ENCODE results near the gene ZNF385D. TPM values are rescaled to one million over a fixed set of nuclear protein-coding genes. Genes with fewer than 3 reads are reported as not detected.

ZNF385D gene
- total and polyA plus RNA-seq, 5 donors from 2014 or later: 2.7 TPM; not detected in 4

DNA sequence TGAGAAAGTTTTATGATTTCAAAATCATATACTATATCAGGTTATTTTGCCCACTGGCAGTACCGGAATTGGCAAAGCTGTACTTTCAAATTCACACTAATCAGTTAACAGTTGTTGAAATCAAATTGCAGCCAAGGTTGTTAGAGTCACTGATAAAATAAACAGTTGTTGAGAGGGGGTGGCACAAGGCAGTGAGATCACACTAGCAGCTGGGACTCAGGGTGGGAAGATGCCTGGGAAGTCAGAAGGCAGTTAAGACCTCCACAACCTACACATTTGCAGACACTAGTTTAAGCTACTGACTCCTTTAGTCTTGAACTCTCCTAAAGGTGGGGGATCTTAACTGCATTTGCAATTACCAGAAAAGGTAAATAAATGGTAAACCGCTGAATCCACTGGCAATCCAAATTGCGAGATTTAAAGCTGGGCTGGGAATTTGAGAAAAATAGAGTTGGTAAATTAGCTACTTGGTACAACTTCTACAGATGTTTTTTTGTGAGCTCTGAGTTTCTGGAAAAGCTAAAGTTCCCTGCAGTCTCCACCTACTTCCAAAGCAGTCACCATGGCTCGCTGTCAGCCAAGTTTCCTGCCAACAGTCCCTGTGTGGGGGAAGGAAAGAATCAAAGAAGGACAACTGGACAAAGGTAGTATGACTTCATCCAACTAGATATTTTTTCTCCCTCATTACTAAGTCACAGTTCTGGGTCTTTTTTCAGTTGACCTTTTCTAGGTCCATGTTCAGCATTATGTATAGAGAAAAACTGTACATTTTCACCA is 105.7 kb downstream of the ZNF385D start:
- Histone ChIP-seq H3K9me3 (ENCODE audit: control insufficient read depth in 2 of 2, low read length in 2 of 2) (no peaks in the 10 kb centered on the region), H3K4me3 (ENCODE audit: low read depth, low read length) (no peak overlapping the region), H3K36me3 (ENCODE audit: control insufficient read depth, insufficient read depth, low read length) (no peaks in the 10 kb centered on the region), H3K27ac (ENCODE audit: insufficient read depth, low read length, poor library complexity, severe bottlenecking) (no peak overlapping the region), H3K4me1 (ENCODE audit: control insufficient read depth, insufficient read depth, low read length, poor library complexity, severe bottlenecking) (no peaks in the 10 kb centered on the region), H3K27me3 (ENCODE audit: control insufficient read depth, insufficient read depth, low read length) (no peaks in the 10 kb centered on the region)
- ATAC-seq (ENCODE audit: low read depth in 2 of 2): no peak
- no peak for DNase-seq
- no peaks in the 10 kb centered on the region for H3K36me3 Mint-ChIP-seq
- H3K9me3 Mint-ChIP-seq: peaks cover 0 to 6% (median 4%) of the 10 kb centered on the region in 7 donors
- H3K27me3 Mint-ChIP-seq: no peaks in the 10 kb centered on the region
- no peak overlapping the region for H3K27ac Mint-ChIP-seq
- no peaks in the 10 kb centered on the region for H3K4me1 Mint-ChIP-seq
- H3K4me3 Mint-ChIP-seq: no peak overlapping the region

DNA sequence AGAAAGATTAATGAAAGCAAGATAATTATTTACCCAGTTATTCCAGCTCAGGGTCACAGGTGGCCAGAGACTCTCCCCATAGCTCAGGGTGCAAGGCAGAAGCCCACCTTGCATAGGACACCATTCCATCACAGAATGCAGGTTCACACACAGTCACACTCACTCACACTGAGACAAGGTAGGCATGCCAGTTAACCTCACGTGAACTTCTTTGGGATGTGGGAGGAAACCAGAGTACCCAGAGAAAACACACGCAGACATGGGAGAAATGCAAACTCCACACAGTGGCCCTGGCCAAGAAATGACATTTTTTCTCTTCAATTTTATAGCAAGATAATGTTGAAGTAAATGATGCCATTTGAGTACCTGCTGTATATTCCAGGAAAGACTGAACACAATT is 106.7 kb downstream of the ZNF385D start:
- Mint-ChIP-seq H3K4me1 (no peaks in the 10 kb centered on the region), H3K27ac (no peak overlapping the region), H3K36me3 (no peaks in the 10 kb centered on the region), H3K9me3 (peaks cover 0 to 8% (median 4%) of the 10 kb centered on the region in 7 donors), H3K4me3 (no peak overlapping the region), H3K27me3 (no peaks in the 10 kb centered on the region)
- ATAC-seq (ENCODE audit: low read depth in 2 of 2) (no peak), DNase-seq (no peak)
- Histone ChIP-seq H3K9me3 (ENCODE audit: control insufficient read depth in 2 of 2, low read length in 2 of 2) (no peaks in the 10 kb centered on the region), H3K4me3 (ENCODE audit: low read depth, low read length) (no peak overlapping the region), H3K27me3 (ENCODE audit: control insufficient read depth, insufficient read depth, low read length) (no peaks in the 10 kb centered on the region), H3K4me1 (ENCODE audit: control insufficient read depth, insufficient read depth, low read length, poor library complexity, severe bottlenecking) (no peaks in the 10 kb centered on the region), H3K27ac (ENCODE audit: insufficient read depth, low read length, poor library complexity, severe bottlenecking) (no peak overlapping the region), H3K36me3 (ENCODE audit: control insufficient read depth, insufficient read depth, low read length) (no peaks in the 10 kb centered on the region)

DNA sequence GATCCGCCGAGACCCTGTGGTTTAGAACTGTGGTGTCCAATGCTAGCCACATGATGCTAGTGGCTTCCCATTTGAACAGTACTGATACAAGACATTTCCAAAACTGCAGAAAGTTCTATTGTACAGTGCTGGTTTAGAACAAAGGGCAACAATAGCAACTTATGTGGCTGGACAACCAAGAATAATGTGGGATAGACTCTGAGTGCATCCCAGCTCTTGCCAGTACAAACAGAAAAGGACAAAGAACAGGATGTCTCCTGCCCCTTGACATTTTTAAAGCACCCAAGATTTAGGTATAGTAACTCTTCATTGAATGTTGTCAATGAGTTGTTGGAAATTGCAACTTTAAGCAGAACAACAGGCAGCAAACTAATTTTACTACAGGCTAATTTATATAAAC is 107.3 kb downstream of the ZNF385D start:
- no peaks in the 10 kb centered on the region for H3K4me1 Mint-ChIP-seq
- no peaks in the 10 kb centered on the region for H3K27me3 Mint-ChIP-seq
- DNase-seq: no peak
- Histone ChIP-seq H3K27me3 (ENCODE audit: control insufficient read depth, insufficient read depth, low read length) (no peaks in the 10 kb centered on the region), H3K4me3 (ENCODE audit: low read depth, low read length) (no peak overlapping the region), H3K27ac (ENCODE audit: insufficient read depth, low read length, poor library complexity, severe bottlenecking) (no peak overlapping the region), H3K36me3 (ENCODE audit: control insufficient read depth, insufficient read depth, low read length) (no peaks in the 10 kb centered on the region), H3K9me3 (ENCODE audit: control insufficient read depth in 2 of 2, low read length in 2 of 2) (no peaks in the 10 kb centered on the region), H3K4me1 (ENCODE audit: control insufficient read depth, insufficient read depth, low read length, poor library complexity, severe bottlenecking) (no peaks in the 10 kb centered on the region)
- H3K9me3 Mint-ChIP-seq: peaks cover 0 to 8% (median 4%) of the 10 kb centered on the region in 7 donors
- H3K36me3 Mint-ChIP-seq: no peaks in the 10 kb centered on the region
- ATAC-seq (ENCODE audit: low read depth in 2 of 2): no peak
- no peak overlapping the region for H3K4me3 Mint-ChIP-seq
- H3K27ac Mint-ChIP-seq: no peak overlapping the region

DNA sequence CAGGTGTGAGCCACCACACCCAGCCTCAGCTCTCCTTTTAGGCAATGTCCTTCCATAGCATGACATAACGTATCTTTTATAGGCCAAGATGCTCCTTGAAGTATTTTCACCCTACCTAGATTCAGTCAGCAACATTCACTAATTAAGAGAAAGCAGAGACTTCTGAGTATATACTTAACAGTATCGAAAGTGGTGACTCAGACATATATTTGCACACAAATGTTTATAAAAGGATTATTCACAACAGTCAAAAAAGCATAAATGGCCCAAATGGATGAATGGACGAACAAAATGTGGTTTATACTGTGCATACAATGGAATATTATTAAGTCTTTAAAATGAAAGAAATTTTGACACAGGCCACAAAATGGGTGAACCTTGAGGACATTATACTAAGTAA is 108.6 kb downstream of the ZNF385D start:
- Histone ChIP-seq H3K36me3 (ENCODE audit: control insufficient read depth, insufficient read depth, low read length) (no peaks in the 10 kb centered on the region), H3K4me1 (ENCODE audit: control insufficient read depth, insufficient read depth, low read length, poor library complexity, severe bottlenecking) (no peaks in the 10 kb centered on the region), H3K4me3 (ENCODE audit: low read depth, low read length) (no peak overlapping the region), H3K27ac (ENCODE audit: insufficient read depth, low read length, poor library complexity, severe bottlenecking) (no peak overlapping the region), H3K27me3 (ENCODE audit: control insufficient read depth, insufficient read depth, low read length) (no peaks in the 10 kb centered on the region), H3K9me3 (ENCODE audit: control insufficient read depth in 2 of 2, low read length in 2 of 2) (no peaks in the 10 kb centered on the region)
- no peaks in the 10 kb centered on the region for H3K27me3 Mint-ChIP-seq
- no peak for ATAC-seq (ENCODE audit: low read depth in 2 of 2)
- H3K9me3 Mint-ChIP-seq: peaks cover 0 to 8% (median 3%) of the 10 kb centered on the region in 7 donors
- no peak overlapping the region for H3K27ac Mint-ChIP-seq
- no peaks in the 10 kb centered on the region for H3K36me3 Mint-ChIP-seq
- H3K4me1 Mint-ChIP-seq: no peaks in the 10 kb centered on the region
- no peak for DNase-seq
- no peak overlapping the region for H3K4me3 Mint-ChIP-seq

DNA sequence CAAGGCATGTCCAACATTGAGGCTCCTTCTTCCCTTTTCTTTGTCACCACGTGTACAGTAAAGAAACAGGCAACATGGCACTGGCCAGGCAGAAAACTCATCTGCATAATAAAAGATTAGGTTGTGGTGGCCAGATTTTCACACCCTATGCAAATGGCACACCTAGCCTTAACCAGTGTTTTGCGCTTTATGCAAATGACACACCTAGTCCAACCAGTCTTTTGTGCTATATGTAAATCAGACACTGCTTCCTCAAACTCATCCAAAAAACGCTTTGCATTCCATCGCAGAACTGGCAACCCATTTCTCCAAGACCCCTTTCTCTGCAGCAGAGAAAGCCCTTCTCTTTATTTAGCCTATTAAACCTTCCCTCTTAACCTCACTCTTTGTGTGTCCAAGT is 109.1 kb downstream of the ZNF385D start:
- Mint-ChIP-seq H3K27me3 (no peaks in the 10 kb centered on the region), H3K27ac (no peak overlapping the region), H3K4me3 (no peak overlapping the region), H3K4me1 (no peaks in the 10 kb centered on the region), H3K9me3 (peaks cover 0 to 11% (median 3%) of the 10 kb centered on the region in 7 donors), H3K36me3 (no peaks in the 10 kb centered on the region)
- Histone ChIP-seq H3K27ac (ENCODE audit: insufficient read depth, low read length, poor library complexity, severe bottlenecking) (no peak overlapping the region), H3K36me3 (ENCODE audit: control insufficient read depth, insufficient read depth, low read length) (no peaks in the 10 kb centered on the region), H3K9me3 (ENCODE audit: control insufficient read depth in 2 of 2, low read length in 2 of 2) (no peaks in the 10 kb centered on the region), H3K4me3 (ENCODE audit: low read depth, low read length) (no peak overlapping the region), H3K4me1 (ENCODE audit: control insufficient read depth, insufficient read depth, low read length, poor library complexity, severe bottlenecking) (no peaks in the 10 kb centered on the region), H3K27me3 (ENCODE audit: control insufficient read depth, insufficient read depth, low read length) (no peaks in the 10 kb centered on the region)
- ATAC-seq (ENCODE audit: low read depth in 2 of 2) (no peak), DNase-seq (no peak)

DNA sequence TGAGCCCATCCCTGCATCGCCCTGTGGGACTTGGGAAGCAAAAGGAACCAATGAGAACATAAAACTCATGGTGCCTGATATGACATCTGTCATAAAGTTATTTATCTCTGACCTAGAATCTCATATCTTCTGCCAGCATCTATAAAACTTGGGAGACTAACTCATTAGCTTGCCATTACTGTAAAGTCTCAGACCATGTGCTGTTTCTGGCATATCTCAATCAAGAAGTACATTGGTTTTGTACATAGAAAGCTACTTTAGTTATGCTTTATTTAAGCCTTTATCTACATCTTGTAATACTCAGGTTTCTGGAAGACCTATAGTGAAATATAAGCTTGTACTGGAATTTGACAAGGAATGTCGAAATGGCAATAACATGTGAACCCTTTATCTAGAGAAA is 112.5 kb downstream of the ZNF385D start:
- no peak for DNase-seq
- Mint-ChIP-seq H3K9me3 (peaks cover 0 to 16% (median 3%) of the 10 kb centered on the region in 7 donors), H3K27me3 (no peaks in the 10 kb centered on the region), H3K36me3 (no peaks in the 10 kb centered on the region), H3K4me1 (no peaks in the 10 kb centered on the region), H3K27ac (no peak overlapping the region), H3K4me3 (no peak overlapping the region)
- no peak for ATAC-seq (ENCODE audit: low read depth in 2 of 2)
- Histone ChIP-seq H3K4me3 (ENCODE audit: low read depth, low read length) (no peak overlapping the region), H3K4me1 (ENCODE audit: control insufficient read depth, insufficient read depth, low read length, poor library complexity, severe bottlenecking) (no peaks in the 10 kb centered on the region), H3K27me3 (ENCODE audit: control insufficient read depth, insufficient read depth, low read length) (no peaks in the 10 kb centered on the region), H3K27ac (ENCODE audit: insufficient read depth, low read length, poor library complexity, severe bottlenecking) (no peak overlapping the region), H3K9me3 (ENCODE audit: control insufficient read depth in 2 of 2, low read length in 2 of 2) (no peaks in the 10 kb centered on the region), H3K36me3 (ENCODE audit: control insufficient read depth, insufficient read depth, low read length) (no peaks in the 10 kb centered on the region)

DNA sequence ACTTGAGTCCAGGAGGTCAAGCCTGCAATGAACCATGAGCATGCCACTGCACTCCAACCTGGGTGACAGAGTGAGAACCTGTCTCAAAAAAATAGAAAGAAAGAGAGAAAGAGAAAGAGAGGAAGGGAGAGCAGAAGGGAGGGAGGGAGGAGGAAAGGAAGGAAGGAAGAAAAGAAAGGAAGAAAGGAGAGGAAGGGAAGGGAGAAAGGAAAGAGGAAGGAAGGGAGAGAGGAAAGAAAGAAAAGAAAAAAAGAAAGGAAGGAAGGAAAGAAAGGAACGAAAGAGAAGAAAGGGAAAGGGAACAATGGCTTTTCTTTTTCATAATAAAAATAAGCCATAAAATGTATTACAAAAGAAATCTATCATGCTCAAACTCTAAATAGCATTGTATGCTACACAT is 116.9 kb downstream of the ZNF385D start:
- ATAC-seq (ENCODE audit: low read depth in 2 of 2) (no peak), DNase-seq (no peak)
- no peaks in the 10 kb centered on the region for H3K4me1 ChIP-seq (ENCODE audit: control insufficient read depth, insufficient read depth, low read length, poor library complexity, severe bottlenecking)
- Mint-ChIP-seq H3K4me3 (no peak overlapping the region), H3K27me3 (no peaks in the 10 kb centered on the region), H3K4me1 (no peaks in the 10 kb centered on the region), H3K9me3 (peaks cover 0 to 17% (median 2%) of the 10 kb centered on the region in 7 donors), H3K36me3 (no peaks in the 10 kb centered on the region), H3K27ac (no peak overlapping the region)
- no peak overlapping the region for H3K27ac ChIP-seq (ENCODE audit: insufficient read depth, low read length, poor library complexity, severe bottlenecking)
- no peaks in the 10 kb centered on the region for H3K9me3 ChIP-seq (ENCODE audit: control insufficient read depth in 2 of 2, low read length in 2 of 2)
- H3K36me3 ChIP-seq (ENCODE audit: control insufficient read depth, insufficient read depth, low read length): no peaks in the 10 kb centered on the region
- H3K27me3 ChIP-seq (ENCODE audit: control insufficient read depth, insufficient read depth, low read length): no peaks in the 10 kb centered on the region
- H3K4me3 ChIP-seq (ENCODE audit: low read depth, low read length): no peak overlapping the region

DNA sequence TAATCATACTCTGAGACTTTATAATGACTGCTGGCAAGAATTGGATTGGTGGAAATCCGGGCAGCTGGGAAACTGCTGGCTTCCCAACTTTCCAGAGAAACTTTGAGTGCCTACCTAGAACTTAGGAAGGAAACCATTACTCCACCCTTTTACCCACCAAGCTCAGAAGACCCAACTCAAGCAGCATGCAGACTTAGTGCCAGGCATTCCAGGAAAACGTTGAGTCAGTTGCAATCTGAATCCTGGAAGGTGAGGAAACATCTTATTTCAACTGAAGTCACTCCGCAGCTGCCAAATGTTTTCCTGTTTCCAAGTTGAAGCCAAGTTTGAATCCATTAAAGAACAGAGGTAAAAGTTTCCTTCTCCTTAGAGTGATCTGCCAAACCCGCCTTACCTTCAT is 126.5 kb downstream of the ZNF385D start:
- H3K9me3 ChIP-seq (ENCODE audit: control insufficient read depth in 2 of 2, low read length in 2 of 2): no peaks in the 10 kb centered on the region
- H3K4me3 ChIP-seq (ENCODE audit: low read depth, low read length): no peak overlapping the region
- H3K27me3 Mint-ChIP-seq: no peaks in the 10 kb centered on the region
- no peak overlapping the region for H3K4me3 Mint-ChIP-seq
- DNase-seq (no peak), ATAC-seq (ENCODE audit: low read depth in 2 of 2) (no peak)
- H3K27me3 ChIP-seq (ENCODE audit: control insufficient read depth, insufficient read depth, low read length): no peaks in the 10 kb centered on the region
- H3K9me3 Mint-ChIP-seq: peaks cover 0 to 8% (median 3%) of the 10 kb centered on the region in 7 donors
- no peaks in the 10 kb centered on the region for H3K36me3 Mint-ChIP-seq
- no peaks in the 10 kb centered on the region for H3K4me1 Mint-ChIP-seq
- no peaks in the 10 kb centered on the region for H3K36me3 ChIP-seq (ENCODE audit: control insufficient read depth, insufficient read depth, low read length)
- H3K27ac Mint-ChIP-seq: no peak overlapping the region
- no peak overlapping the region for H3K27ac ChIP-seq (ENCODE audit: insufficient read depth, low read length, poor library complexity, severe bottlenecking)
- H3K4me1 ChIP-seq (ENCODE audit: control insufficient read depth, insufficient read depth, low read length, poor library complexity, severe bottlenecking): no peaks in the 10 kb centered on the region

Data from CD4-positive, CD25-positive, alpha-beta regulatory T cell (primary cell).